MM.1S (cell line): ENCODE measurements around the gene MKLN1.

Experiments
- CTCF ChIP-seq: fragments of 300-600 bp; sonication (generic); IDR thresholded peaks from 2 replicates; pipeline ENCODE4 v1.5.1; 2016; ENCODE audit warnings: antibody characterized with exemption, low read length, mixed read lengths
- EZH2 ChIP-seq: fragments of 300-600 bp; sonication (generic); optimal IDR thresholded peaks from 2 replicates; pipeline ENCODE3; 2017; ENCODE audit warnings: low read depth, mild to moderate bottlenecking, antibody characterized with exemption, low read length, mixed read lengths
- EZH2phosphoT487 ChIP-seq: fragments of 300-600 bp; sonication (generic); IDR thresholded peaks from 2 replicates; pipeline ENCODE4 v1.6.1; 2018; ENCODE audit warnings: antibody characterized with exemption, low read length

DNA sequence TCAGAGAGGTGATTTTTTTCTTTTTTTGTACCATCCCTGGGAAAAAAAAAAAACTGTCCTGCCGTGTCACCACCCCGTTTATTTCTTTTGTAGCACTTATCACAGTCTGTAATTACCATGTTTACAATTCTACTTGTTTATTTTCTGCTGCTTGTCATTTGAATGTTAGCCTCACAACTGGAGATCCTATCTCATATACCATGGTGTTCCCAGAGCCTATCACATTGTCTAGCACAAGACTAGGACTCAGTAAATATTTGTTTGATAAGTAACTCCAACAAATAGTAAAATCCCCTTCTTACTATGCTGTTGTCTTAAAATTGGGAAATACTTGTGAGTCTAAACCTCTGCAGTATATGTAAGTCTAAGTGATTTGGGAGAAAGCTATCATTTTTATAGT, 36.0 kb downstream of the MKLN1 start:
- no peak for TF ChIP-seq CTCF
- TF ChIP-seq EZH2: no peak
- TF ChIP-seq EZH2phosphoT487: no peak
